ENCODE data around the gene FANCI. TPM values are rescaled to one million over a fixed set of nuclear protein-coding genes. Genes with fewer than 3 reads are reported as not detected.

The FANCI gene
- total and polyA plus RNA-seq, 2 of the 13 experiments (the other 11 are each of a cell fraction or from before 2014, with no cell fraction given) = 15.7 to 68.8 TPM

GRCh38 chr15:89243691-89244573 lies at the start of gene FANCI (continued):
- TF ChIP-seq TSC22D2 (CRISPR knock-in tag; IDR thresholded peaks at IDR 0.05; ENCODE audit: borderline replicate concordance) (no peak; the same call in 1 of the 2 replicates), NR2F6 (IDR thresholded peaks at IDR 0.05) (no peak), NR2F6 (CRISPR knock-in tag; IDR thresholded peaks at IDR 0.05) (peak; percentile 41; the same call in 1 of the 2 replicates), ADNP (CRISPR knock-in tag; IDR thresholded peaks at IDR 0.05) (no peak), ZNF615 (CRISPR knock-in tag; IDR thresholded peaks at IDR 0.05; ENCODE audit: borderline replicate concordance) (no peak), CCAR2 (optimal IDR thresholded peaks at IDR 0.05; ENCODE audit: low read depth, low read length) (no peak), KMT2B (CRISPR knock-in tag; IDR thresholded peaks at IDR 0.05) (peak; percentile 84), ZNF768 (CRISPR knock-in tag; IDR thresholded peaks at IDR 0.05) (peak; percentile 71), BCL3 (CRISPR knock-in tag; IDR thresholded peaks at IDR 0.05) (0 out of 2 replicates have a peak, but pooled peaks have one; percentile 26), TEAD3 (CRISPR knock-in tag; optimal IDR thresholded peaks at IDR 0.05; ENCODE audit: borderline replicate concordance) (no peak), NFIB (CRISPR knock-in tag; IDR thresholded peaks at IDR 0.05; ENCODE audit: borderline replicate concordance) (no peak), ZBTB7B (CRISPR knock-in tag; IDR thresholded peaks at IDR 0.05) (peak; percentile 91), ZBTB1 (CRISPR knock-in tag; IDR thresholded peaks at IDR 0.05; ENCODE audit: borderline replicate concordance) (no peak), CCDC6 (CRISPR knock-in tag; IDR thresholded peaks at IDR 0.05) (peak; percentile 55; the same call in 1 of the 2 replicates), FOSL2 (CRISPR knock-in tag; IDR thresholded peaks at IDR 0.05) (peak; percentile 45), REL (CRISPR knock-in tag; conservative IDR thresholded peaks at IDR 0.05) (no peak; the same call in 1 of the 2 replicates), MTF1 (CRISPR knock-in tag; IDR thresholded peaks at IDR 0.05) (no peak), FOXC1 (CRISPR knock-in tag; IDR thresholded peaks at IDR 0.05; ENCODE audit: borderline replicate concordance) (peak; percentile 68; the same call in 1 of the 2 replicates), THYN1 (CRISPR knock-in tag; IDR thresholded peaks at IDR 0.05; ENCODE audit: borderline replicate concordance, low read depth) (no peak), CENPT (CRISPR knock-in tag; IDR thresholded peaks at IDR 0.05; ENCODE audit: low read depth) (no peak), ZBTB20 (CRISPR knock-in tag; IDR thresholded peaks at IDR 0.05; ENCODE audit: borderline replicate concordance, low read depth) (no peak), NR2C2 (CRISPR knock-in tag; IDR thresholded peaks at IDR 0.05; ENCODE audit: borderline replicate concordance) (peak; percentile 50), ZNF10 (CRISPR knock-in tag; IDR thresholded peaks at IDR 0.05; ENCODE audit: borderline replicate concordance, low read depth) (no peak), PRMT3 (CRISPR knock-in tag; IDR thresholded peaks at IDR 0.05; ENCODE audit: borderline replicate concordance, low read depth) (no peak), KLF6 (CRISPR knock-in tag; IDR thresholded peaks at IDR 0.05) (0 out of 2 replicates have a peak, but pooled peaks have one; percentile 24), CBX1 (IDR thresholded peaks at IDR 0.05; ENCODE audit: low read depth) (peak; percentile 42)
- TF ChIP-seq, protein P1, sequence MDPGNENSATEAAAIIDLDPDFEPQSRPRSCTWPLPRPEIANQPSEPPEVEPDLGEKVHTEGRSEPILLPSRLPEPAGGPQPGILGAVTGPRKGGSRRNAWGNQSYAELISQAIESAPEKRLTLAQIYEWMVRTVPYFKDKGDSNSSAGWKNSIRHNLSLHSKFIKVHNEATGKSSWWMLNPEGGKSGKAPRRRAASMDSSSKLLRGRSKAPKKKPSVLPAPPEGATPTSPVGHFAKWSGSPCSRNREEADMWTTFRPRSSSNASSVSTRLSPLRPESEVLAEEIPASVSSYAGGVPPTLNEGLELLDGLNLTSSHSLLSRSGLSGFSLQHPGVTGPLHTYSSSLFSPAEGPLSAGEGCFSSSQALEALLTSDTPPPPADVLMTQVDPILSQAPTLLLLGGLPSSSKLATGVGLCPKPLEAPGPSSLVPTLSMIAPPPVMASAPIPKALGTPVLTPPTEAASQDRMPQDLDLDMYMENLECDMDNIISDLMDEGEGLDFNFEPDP (CRISPR knock-in tag; conservative IDR thresholded peaks at IDR 0.05) = no peak
- TF ChIP-seq, protein P2, sequence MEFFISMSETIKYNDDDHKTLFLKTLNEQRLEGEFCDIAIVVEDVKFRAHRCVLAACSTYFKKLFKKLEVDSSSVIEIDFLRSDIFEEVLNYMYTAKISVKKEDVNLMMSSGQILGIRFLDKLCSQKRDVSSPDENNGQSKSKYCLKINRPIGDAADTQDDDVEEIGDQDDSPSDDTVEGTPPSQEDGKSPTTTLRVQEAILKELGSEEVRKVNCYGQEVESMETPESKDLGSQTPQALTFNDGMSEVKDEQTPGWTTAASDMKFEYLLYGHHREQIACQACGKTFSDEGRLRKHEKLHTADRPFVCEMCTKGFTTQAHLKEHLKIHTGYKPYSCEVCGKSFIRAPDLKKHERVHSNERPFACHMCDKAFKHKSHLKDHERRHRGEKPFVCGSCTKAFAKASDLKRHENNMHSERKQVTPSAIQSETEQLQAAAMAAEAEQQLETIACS (CRISPR knock-in tag; IDR thresholded peaks at IDR 0.05) = peak; percentile 82

Data from HepG2 (cell line).